Measurements from ENCODE around the gene ZNF644. TPM values are rescaled to one million over a fixed set of nuclear protein-coding genes. Genes with fewer than 3 reads are reported as not detected.

The ZNF644 gene
- polyA plus RNA-seq, 1 of the 3 experiments (the other 2 are of a cell fraction), result 5.6 TPM

GRCh38 chr1:91015794-91016550 is 5.9 kb downstream of the ZNF644 start:
- Histone ChIP-seq H3F3A (replicated peaks; ENCODE audit: insufficient read depth) (peaks cover 6% of the 10 kb centered on the region), H3K79me2 (ENCODE audit: insufficient read depth) (peaks cover 100% of the 10 kb centered on the region), H3K4me1 (ENCODE audit: control insufficient read depth in 1 of 2, insufficient read depth in 2 of 2, low read depth in 1 of 2, low read length in 1 of 2) (peaks cover 5 to 26% of the 10 kb centered on the region in 2 experiments; a peak in 3 of 4 replicates), H4K20me1 (ENCODE audit: insufficient read depth) (peaks cover 74% of the 10 kb centered on the region), H3K27me3 (ENCODE audit: insufficient read depth) (no peaks in the 10 kb centered on the region), H3K4me2 (no peak overlapping the region), H2AFZ (ENCODE audit: low read depth) (no peak overlapping the region), H3K9me2 (no peaks in the 10 kb centered on the region), H3K36me3 (replicated peaks in 1 of 2; ENCODE audit: control insufficient read depth in 1 of 2, insufficient read depth in 2 of 2, low read length in 1 of 2) (peaks cover 13 to 16% of the 10 kb centered on the region in 2 experiments), H3K9ac (no peak overlapping the region), H3K9me3 (no peaks in the 10 kb centered on the region), H3K27ac (ENCODE audit: low read depth in 2 of 2, low read length in 1 of 2) (no peak overlapping the region), H3K4me3 (ENCODE audit: low read depth in 2 of 2, low read length in 1 of 2) (no peak overlapping the region)
- CTCF ChIA-PET, result interaction anchor here (1.5 kb wide), 1 partner anchor 7 kb away, joined by 3 read pairs; no protein-coding TSS in a partner anchor
- POLR2A ChIA-PET, result no interaction called here
- TF ChIP-seq NRF1 (IDR thresholded peaks at IDR 0.05; ENCODE audit: low read depth, low read length) (no peak), RAD21 (IDR thresholded peaks at IDR 0.05; ENCODE audit: low read length) (no peak), EP300 (IDR thresholded peaks at IDR 0.05; ENCODE audit: borderline replicate concordance in 1 of 2, low read depth in 1 of 2, low read length in 1 of 2) (no peak), MXI1 (IDR thresholded peaks at IDR 0.05; ENCODE audit: low read depth, low read length) (no peak)
- no peak for DNase-seq

GRCh38 chr1:91015358-91015780 is 6.5 kb downstream of the ZNF644 start:
- Histone ChIP-seq H3K27ac (ENCODE audit: low read depth in 2 of 2, low read length in 1 of 2) (no peak overlapping the region), H3K9ac (no peak overlapping the region), H3K4me2 (no peak overlapping the region), H3K27me3 (ENCODE audit: insufficient read depth) (no peaks in the 10 kb centered on the region), H3K36me3 (replicated peaks in 1 of 2; ENCODE audit: control insufficient read depth in 1 of 2, insufficient read depth in 2 of 2, low read length in 1 of 2) (peaks cover 13 to 19% of the 10 kb centered on the region in 2 experiments), H2AFZ (ENCODE audit: low read depth) (no peak overlapping the region), H3K9me2 (no peaks in the 10 kb centered on the region), H3K79me2 (ENCODE audit: insufficient read depth) (peaks cover 100% of the 10 kb centered on the region), H3K9me3 (no peaks in the 10 kb centered on the region), H3K4me1 (ENCODE audit: control insufficient read depth in 1 of 2, insufficient read depth in 2 of 2, low read depth in 1 of 2, low read length in 1 of 2) (peaks cover 3 to 25% of the 10 kb centered on the region in 2 experiments; a peak in 3 of 4 replicates), H3K4me3 (ENCODE audit: low read depth in 2 of 2, low read length in 1 of 2) (no peak overlapping the region), H4K20me1 (ENCODE audit: insufficient read depth) (peaks cover 80% of the 10 kb centered on the region), H3F3A (replicated peaks; ENCODE audit: insufficient read depth) (peaks cover 5% of the 10 kb centered on the region)
- WGBS (ENCODE audit: low lambda C conversion rate), result 95% methylated on average over 4 of the region's 4 CpGs
- TF ChIP-seq JUND (IDR thresholded peaks at IDR 0.05), result 0 out of 2 replicates have a peak, but pooled peaks have one; percentile 2
- no peak for TF ChIP-seq NFIC (IDR thresholded peaks at IDR 0.05; ENCODE audit: borderline replicate concordance)
- ChIA-PET CTCF (no interaction called here), POLR2A (no interaction called here)
- no peak for DNase-seq

DNA sequence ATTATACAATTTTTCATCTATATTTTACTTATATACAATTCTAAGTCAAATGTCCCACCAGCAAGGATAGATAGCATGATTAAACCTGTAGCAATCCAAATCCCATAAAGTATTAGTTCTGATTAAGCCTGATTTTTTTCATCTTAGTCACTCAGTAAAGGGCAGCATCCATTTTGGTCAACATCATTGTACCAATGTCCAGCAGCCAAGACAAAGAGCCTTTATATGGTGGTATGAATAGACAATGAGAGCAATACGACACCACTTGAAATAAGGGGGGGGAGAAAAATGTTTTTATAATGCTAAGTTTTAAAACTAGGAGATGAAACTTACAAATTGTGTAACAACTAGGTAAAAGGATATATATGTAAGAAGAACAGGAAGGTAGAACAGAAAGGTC is 7.4 kb downstream of the ZNF644 start:
- H3K9me2 ChIP-seq, result no peaks in the 10 kb centered on the region
- no peak overlapping the region for H2AFZ ChIP-seq (ENCODE audit: low read depth)
- H3K4me3 ChIP-seq (ENCODE audit: low read depth in 2 of 2, low read length in 1 of 2), result no peak overlapping the region
- peaks cover 81% of the 10 kb centered on the region for H4K20me1 ChIP-seq (ENCODE audit: insufficient read depth)
- H3K4me1 ChIP-seq (ENCODE audit: control insufficient read depth in 1 of 2, insufficient read depth in 2 of 2, low read depth in 1 of 2, low read length in 1 of 2), result peaks cover 0 to 18% of the 10 kb centered on the region in 2 experiments; a peak in 3 of 4 replicates
- no peak overlapping the region for H3K4me2 ChIP-seq
- no peak overlapping the region for H3K9ac ChIP-seq
- H3K36me3 ChIP-seq (replicated peaks in 1 of 2; ENCODE audit: control insufficient read depth in 1 of 2, insufficient read depth in 2 of 2, low read length in 1 of 2), result peaks cover 10% of the 10 kb centered on the region in 2 experiments
- peaks cover 100% of the 10 kb centered on the region for H3K79me2 ChIP-seq (ENCODE audit: insufficient read depth)
- peaks cover 5% of the 10 kb centered on the region for H3F3A ChIP-seq (replicated peaks; ENCODE audit: insufficient read depth)
- H3K9me3 ChIP-seq, result 0 out of 2 replicates have a peak, but pooled peaks cover under 1% of the 10 kb centered on the region
- CTCF ChIA-PET, result interaction anchor here (1.0 to 1.2 kb wide), 2 partner anchors 44 to 150 kb away, joined by 3 to 5 read pairs; no protein-coding TSS in a partner anchor
- TF ChIP-seq FOXM1 (IDR thresholded peaks at IDR 0.05; ENCODE audit: low read depth) (no peak), JUND (IDR thresholded peaks at IDR 0.05) (0 out of 2 replicates have a peak, but pooled peaks have one; percentile 7)
- POLR2A ChIA-PET, result no interaction called here
- 87% methylated on average over 1 of the region's 1 CpG for WGBS (ENCODE audit: low lambda C conversion rate)
- H3K27me3 ChIP-seq (ENCODE audit: insufficient read depth), result no peaks in the 10 kb centered on the region
- H3K27ac ChIP-seq (ENCODE audit: low read depth in 2 of 2, low read length in 1 of 2), result no peak overlapping the region
- no peak for DNase-seq
